Nephron progenitor cell (in vitro differentiated cells): ENCODE measurements around the gene ASMTL.
"Not testable (repeated sequence)": the region's sequence is repeated elsewhere in the genome, so short reads cannot be mapped to it uniquely, and the experiment has no call there.

Experiments
- DNase-seq: peaks from one replicate; pipeline ENCODE4 v3.0.0; 2021
- H3K27ac Mint-ChIP-seq: 2 replicates; pipeline ENCODE4 v1.8.0; 2021; ENCODE audit warnings: mild to moderate bottlenecking, moderate library complexity, mixed read lengths
- H3K27me3 Mint-ChIP-seq: 2 replicates; pipeline ENCODE4 v1.8.0; 2021; ENCODE audit warnings: mild to moderate bottlenecking, low read depth, mixed read lengths; ENCODE audit not compliant: poor library complexity
- H3K36me3 Mint-ChIP-seq: 2 replicates; pipeline ENCODE4 v1.8.0; 2021; ENCODE audit warnings: low read depth, mixed read lengths
- H3K4me1 Mint-ChIP-seq: 2 replicates; pipeline ENCODE4 v1.8.0; 2021; ENCODE audit warnings: mixed read lengths
- H3K4me3 Mint-ChIP-seq: 2 replicates; pipeline ENCODE4 v1.8.0; 2021; ENCODE audit warnings: mild to moderate bottlenecking, moderate library complexity, mixed read lengths
- H3K9me3 Mint-ChIP-seq: 2 replicates; pipeline ENCODE4 v1.8.0; 2021; ENCODE audit warnings: mild to moderate bottlenecking, moderate library complexity, mixed read lengths
- TF ChIP-seq, protein P1 (sequence below): fragments of 200-600 bp; sonication (generic); IDR thresholded peaks from 2 replicates; pipeline ENCODE4 v1.5.0; 2021; ENCODE audit warnings: antibody characterized with exemption

ASMTL gene

GRCh38 chrX:1483843-1484637 is 31.3 kb upstream of the ASMTL start:
- H3K4me3 Mint-ChIP-seq = no peak overlapping the region
- peaks cover 10% of the 10 kb centered on the region for H3K36me3 Mint-ChIP-seq
- H3K27me3 Mint-ChIP-seq = peaks cover 4% of the 10 kb centered on the region
- DNase-seq = no peak
- peaks cover 8% of the 10 kb centered on the region for H3K4me1 Mint-ChIP-seq
- peaks cover 25% of the 10 kb centered on the region for H3K9me3 Mint-ChIP-seq
- no peak overlapping the region for H3K27ac Mint-ChIP-seq
- TF ChIP-seq, protein P1, sequence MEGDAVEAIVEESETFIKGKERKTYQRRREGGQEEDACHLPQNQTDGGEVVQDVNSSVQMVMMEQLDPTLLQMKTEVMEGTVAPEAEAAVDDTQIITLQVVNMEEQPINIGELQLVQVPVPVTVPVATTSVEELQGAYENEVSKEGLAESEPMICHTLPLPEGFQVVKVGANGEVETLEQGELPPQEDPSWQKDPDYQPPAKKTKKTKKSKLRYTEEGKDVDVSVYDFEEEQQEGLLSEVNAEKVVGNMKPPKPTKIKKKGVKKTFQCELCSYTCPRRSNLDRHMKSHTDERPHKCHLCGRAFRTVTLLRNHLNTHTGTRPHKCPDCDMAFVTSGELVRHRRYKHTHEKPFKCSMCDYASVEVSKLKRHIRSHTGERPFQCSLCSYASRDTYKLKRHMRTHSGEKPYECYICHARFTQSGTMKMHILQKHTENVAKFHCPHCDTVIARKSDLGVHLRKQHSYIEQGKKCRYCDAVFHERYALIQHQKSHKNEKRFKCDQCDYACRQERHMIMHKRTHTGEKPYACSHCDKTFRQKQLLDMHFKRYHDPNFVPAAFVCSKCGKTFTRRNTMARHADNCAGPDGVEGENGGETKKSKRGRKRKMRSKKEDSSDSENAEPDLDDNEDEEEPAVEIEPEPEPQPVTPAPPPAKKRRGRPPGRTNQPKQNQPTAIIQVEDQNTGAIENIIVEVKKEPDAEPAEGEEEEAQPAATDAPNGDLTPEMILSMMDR = no peak

DNA sequence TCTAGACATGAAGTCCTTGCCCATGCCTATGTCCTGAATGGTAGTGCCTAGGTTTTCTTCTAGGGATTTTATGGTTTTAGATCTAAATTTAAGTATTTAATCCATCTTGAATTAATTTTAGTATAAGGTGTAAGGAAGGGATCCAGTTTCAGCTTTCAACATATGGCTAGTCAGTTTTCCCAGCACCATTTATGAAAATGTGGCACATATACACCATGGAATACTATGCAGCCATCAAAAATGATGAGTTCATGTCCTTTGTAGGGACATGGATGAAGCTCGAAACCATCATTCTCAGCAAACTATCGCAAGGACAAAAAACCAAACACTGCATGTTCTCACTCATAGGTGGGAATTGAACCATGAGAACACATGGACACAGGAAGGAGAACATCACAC is 29.8 kb upstream of the ASMTL start:
- H3K9me3 Mint-ChIP-seq = peaks cover 26% of the 10 kb centered on the region
- H3K27me3 Mint-ChIP-seq, H3K36me3 Mint-ChIP-seq, H3K27ac Mint-ChIP-seq, H3K4me3 Mint-ChIP-seq, DNase-seq, H3K4me1 Mint-ChIP-seq: not testable (repeated sequence)

DNA sequence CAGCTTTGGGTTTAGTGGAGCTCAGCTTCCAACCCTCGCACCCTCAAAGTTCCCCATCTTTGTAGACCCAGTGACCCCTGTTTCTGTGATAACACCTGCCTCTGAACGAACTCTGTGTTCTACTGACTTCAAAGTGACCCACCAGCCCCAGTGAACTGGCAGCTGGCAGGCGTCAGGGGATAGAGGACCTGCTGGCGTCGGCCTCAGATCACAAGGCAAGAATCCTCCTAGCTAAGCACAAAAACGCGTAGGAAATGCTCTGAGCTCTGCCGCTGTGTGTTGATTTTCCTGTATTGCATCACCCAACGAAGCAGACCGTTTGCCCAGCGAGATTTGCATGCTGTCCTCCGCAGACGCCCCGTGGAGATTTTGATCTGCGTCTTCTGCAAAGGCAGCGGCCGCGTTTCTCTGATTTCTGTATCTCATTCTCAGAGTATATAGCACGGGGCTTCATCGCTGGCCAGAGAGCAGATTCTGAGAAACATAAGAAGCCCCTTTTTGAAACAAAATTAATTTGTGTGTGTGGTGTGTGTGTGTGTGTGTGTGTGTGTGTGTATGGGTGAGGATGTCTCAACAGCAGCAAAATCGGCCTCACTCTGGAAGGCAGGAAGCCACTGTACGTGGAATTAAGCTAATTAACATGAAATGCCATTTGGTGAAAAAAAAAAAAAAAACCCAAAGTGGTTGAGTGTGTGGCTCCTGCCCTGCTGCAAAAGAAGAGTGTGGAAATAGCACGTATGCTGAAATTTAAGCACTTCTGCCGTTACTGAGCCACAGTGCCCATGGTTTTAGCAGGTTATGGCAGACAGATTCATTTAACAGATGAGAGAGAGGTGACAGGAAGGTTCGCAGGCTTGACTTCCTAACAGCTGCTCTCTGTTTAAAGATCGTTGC is 29.2 kb upstream of the ASMTL start:
- H3K27me3 Mint-ChIP-seq = no peaks in the 10 kb centered on the region
- peaks cover 30% of the 10 kb centered on the region for H3K9me3 Mint-ChIP-seq
- TF ChIP-seq, protein P1 = no peak
- DNase-seq = peak; percentile 31
- H3K4me1 Mint-ChIP-seq = peaks cover 8% of the 10 kb centered on the region
- H3K4me3 Mint-ChIP-seq = peak overlapping the region; percentile 81
- peaks cover 6% of the 10 kb centered on the region for H3K36me3 Mint-ChIP-seq
- H3K27ac Mint-ChIP-seq = peak overlapping the region; percentile 82

DNA sequence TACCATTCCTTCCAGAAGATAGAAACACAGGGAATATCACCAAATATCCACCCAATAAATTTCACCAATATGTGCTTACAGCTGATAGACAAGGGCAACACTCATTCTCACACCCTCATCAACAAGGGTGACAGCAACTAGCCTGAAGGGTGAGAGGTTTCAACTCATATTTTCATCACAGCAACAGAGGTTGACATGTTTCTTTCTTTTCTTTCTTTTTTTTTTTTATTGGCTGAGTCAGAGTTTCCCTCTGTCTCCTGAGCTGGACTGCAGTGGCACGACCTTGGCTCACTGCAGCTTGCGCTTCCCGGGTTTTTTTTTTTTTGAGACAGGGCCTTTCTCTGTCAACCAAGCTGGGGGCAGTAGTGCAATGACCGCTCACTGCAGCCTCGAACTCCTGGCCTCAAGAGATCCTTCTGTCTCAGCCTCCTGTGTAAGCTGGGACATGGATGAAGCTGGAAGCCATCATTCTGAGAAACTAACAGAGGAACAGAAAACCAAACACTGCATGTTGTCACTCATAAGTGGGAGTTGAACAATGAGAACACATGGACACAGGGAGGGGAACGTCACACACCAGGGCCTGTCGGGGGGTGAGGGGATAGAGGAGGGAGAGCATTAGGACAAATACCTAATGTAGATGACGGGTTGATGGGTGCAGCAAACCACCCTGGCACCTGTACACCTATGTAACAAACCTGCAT is 27.5 kb upstream of the ASMTL start:
- Mint-ChIP-seq H3K27ac (no peak overlapping the region), H3K27me3 (peaks cover 2% of the 10 kb centered on the region), H3K4me1 (peaks cover 8% of the 10 kb centered on the region), H3K9me3 (peaks cover 26% of the 10 kb centered on the region), H3K36me3 (peaks cover 6% of the 10 kb centered on the region), H3K4me3 (no peak overlapping the region)
- TF ChIP-seq, protein P1 = no peak
- DNase-seq = no peak

DNA sequence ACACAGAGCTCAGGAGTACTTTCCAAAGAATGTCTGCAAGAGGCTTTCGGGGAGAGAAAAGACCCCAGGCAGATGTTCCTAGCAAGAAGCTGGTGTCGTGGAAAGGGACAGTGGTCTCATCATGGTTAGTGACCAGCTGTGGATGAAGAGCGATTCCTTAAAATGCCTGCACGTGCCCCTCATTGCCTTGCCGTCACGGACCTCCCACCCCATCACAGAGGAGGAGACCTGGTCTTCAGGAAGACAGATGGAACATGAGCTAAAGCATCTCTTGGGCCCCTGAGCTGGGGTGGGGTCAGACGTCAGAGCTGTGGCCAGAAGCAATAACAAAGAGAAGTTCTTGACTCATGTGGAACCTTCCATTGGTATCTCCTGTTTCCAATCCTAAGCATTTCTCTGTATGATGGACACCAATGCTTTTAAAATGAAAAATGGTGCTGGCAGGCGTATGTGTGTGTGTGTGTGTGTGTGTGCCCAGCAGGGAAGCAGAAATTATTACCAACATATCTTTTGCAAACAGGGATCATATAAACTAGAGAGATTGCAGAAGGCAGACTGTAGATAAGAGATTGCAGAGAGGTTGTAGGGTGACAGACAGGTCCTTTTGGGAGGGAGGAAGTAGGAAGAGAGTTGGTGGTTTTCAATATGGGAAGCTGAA is 25.2 kb upstream of the ASMTL start:
- peaks cover 6% of the 10 kb centered on the region for H3K36me3 Mint-ChIP-seq
- no peak overlapping the region for H3K27ac Mint-ChIP-seq
- TF ChIP-seq, protein P1 = no peak
- no peak for DNase-seq
- H3K27me3 Mint-ChIP-seq = peaks cover 6% of the 10 kb centered on the region
- H3K4me3 Mint-ChIP-seq = no peak overlapping the region
- peaks cover 40% of the 10 kb centered on the region for H3K9me3 Mint-ChIP-seq
- H3K4me1 Mint-ChIP-seq = peaks cover 8% of the 10 kb centered on the region
